Measurements from ENCODE around the gene OR6M1.

OR6M1 gene

DNA sequence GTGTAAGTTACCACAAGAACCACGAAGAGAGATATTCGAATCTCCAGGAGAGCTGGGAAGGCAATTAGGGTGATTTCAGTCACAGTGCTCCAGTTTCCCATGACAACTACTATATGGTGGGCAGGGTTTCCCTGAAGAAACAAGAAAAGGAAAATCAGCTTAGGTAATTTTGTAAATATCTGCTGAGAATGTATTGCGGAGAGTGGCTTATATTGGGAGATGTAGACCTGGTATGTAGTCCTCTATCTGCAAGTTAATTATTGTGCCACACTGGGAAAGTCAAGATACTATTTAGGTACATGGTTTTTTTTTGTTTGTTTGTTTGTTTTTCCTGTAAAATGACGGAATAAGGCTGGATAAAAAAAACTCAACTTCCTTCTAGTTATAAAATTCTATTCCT is at the start of gene OR6M1:
TSS of gene OR6M1 (minus strand) at position 101 of the 400 bp plus-strand sequence. CDS start at position 101, 0 bp downstream.
- H3K27me3 ChIP-seq (ENCODE audit: control insufficient read depth, insufficient read depth, low read length): no peaks in the 10 kb centered on the region
- H3K9ac ChIP-seq (ENCODE audit: low read length): no peak within 1 kb of the TSS
- no peaks in the 10 kb centered on the region for H3K36me3 ChIP-seq (ENCODE audit: control insufficient read depth, insufficient read depth, low read length)
- H3K27ac ChIP-seq (ENCODE audit: low read depth, low read length): no peak within 1 kb of the TSS
- H3K4me1 ChIP-seq (ENCODE audit: control insufficient read depth, insufficient read depth, low read length): no peaks in the 10 kb centered on the region
- H3K4me3 ChIP-seq (ENCODE audit: low read length): no peak within 1 kb of the TSS

DNA sequence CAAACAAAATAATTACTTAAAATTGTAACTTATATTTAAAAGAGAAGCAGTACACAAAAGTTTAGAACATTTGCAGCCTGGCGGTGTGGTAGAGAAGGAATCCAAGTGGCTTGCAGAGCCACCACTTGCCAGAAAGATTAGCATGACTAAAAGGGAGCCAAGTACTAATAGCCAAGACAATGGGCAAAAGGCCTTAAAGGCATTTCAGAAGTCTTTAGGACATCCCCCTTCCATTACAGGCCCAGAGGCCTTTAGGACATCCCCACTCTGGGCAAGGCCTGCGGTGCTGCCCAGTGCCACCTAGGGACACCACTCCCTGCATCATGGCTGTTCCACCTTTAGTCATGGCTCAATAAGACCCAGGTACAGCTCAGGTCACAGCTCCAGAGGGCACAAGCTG is 46.9 kb upstream of the OR6M1 start:
- Histone ChIP-seq H3K27ac (ENCODE audit: low read depth, low read length) (no peak overlapping the region), H3K4me1 (ENCODE audit: control insufficient read depth, insufficient read depth, low read length) (no peaks in the 10 kb centered on the region), H3K36me3 (ENCODE audit: control insufficient read depth, insufficient read depth, low read length) (no peaks in the 10 kb centered on the region), H3K9ac (ENCODE audit: low read length) (no peak overlapping the region), H3K27me3 (ENCODE audit: control insufficient read depth, insufficient read depth, low read length) (no peaks in the 10 kb centered on the region), H3K4me3 (ENCODE audit: low read length) (no peak overlapping the region)

DNA sequence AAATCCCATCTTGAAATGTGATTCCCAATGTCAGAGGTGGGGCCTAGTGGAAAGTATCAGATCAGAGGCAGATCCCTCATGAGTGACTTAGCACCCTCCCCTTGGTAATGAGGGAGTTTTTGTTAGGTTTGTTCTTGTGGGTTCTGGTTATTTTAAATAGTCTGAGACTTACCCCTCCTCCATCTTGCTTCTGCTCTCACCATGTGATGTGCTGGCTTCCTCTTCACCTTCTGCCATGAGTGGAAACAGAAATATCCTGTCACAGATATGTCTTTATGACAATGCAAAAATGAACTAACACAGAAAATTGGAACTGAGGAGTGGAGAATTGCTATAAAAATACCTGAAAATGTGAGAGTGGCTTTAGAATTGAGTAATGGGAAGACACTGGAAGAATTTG is 46.2 kb upstream of the OR6M1 start:
- Histone ChIP-seq H3K9ac (ENCODE audit: low read length) (no peak overlapping the region), H3K4me3 (ENCODE audit: low read length) (no peak overlapping the region), H3K36me3 (ENCODE audit: control insufficient read depth, insufficient read depth, low read length) (no peaks in the 10 kb centered on the region), H3K27me3 (ENCODE audit: control insufficient read depth, insufficient read depth, low read length) (no peaks in the 10 kb centered on the region), H3K4me1 (ENCODE audit: control insufficient read depth, insufficient read depth, low read length) (no peaks in the 10 kb centered on the region), H3K27ac (ENCODE audit: low read depth, low read length) (no peak overlapping the region)

DNA sequence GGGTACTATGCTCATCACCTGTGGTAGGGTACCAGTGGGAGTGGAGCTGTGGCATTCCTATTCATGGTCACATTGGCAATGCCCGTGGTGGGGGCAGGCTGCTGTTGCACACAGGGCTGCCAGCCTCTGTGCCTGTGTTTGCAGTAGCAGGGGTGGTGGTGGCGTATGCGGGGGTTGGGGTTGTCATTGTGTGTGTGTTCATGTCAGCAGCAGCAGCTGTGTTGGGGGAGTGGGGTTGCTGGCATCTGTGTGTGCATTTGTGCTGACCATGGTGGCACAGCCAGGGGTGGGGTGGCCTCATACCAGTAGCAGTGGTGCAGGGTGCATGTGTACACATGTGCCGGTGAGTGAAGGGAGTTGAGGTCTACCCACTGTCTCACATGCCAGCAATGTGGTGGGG is 45.0 kb upstream of the OR6M1 start:
- Histone ChIP-seq H3K4me1 (ENCODE audit: control insufficient read depth, insufficient read depth, low read length) (no peaks in the 10 kb centered on the region), H3K27ac (ENCODE audit: low read depth, low read length) (no peak overlapping the region), H3K4me3 (ENCODE audit: low read length) (no peak overlapping the region), H3K9ac (ENCODE audit: low read length) (no peak overlapping the region), H3K36me3 (ENCODE audit: control insufficient read depth, insufficient read depth, low read length) (no peaks in the 10 kb centered on the region), H3K27me3 (ENCODE audit: control insufficient read depth, insufficient read depth, low read length) (no peaks in the 10 kb centered on the region)

- H3K36me3 ChIP-seq (ENCODE audit: control insufficient read depth, insufficient read depth, low read length): no peaks in the 10 kb centered on the region
- H3K27ac ChIP-seq (ENCODE audit: low read depth, low read length): no peak overlapping the region
- H3K9ac ChIP-seq (ENCODE audit: low read length): no peak overlapping the region
- no peaks in the 10 kb centered on the region for H3K27me3 ChIP-seq (ENCODE audit: control insufficient read depth, insufficient read depth, low read length)
- H3K4me1 ChIP-seq (ENCODE audit: control insufficient read depth, insufficient read depth, low read length): no peaks in the 10 kb centered on the region
- H3K4me3 ChIP-seq (ENCODE audit: low read length): no peak overlapping the region
Observed at GRCh38 chr11:123841174-123841573, 35.0 kb upstream of the OR6M1 start.

DNA sequence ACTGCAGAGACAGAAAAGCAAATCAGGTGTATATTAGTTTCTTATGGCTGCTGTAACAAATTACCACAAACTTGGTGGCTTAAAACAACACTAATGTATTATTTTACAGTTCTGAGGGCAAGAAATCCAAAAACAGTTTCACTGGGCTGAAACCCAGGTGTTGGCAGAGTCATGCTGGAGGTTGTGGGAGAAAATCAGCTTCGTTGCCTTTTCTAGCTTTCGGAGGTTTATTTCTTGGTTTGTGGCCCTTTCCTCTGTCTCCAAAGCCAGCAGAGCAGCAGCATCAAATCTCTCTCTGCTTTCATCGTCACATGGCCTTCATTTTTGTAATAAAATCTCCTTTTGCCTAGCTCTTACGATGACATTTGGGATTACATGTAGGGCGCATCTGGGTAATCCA is 33.0 kb upstream of the OR6M1 start:
- Histone ChIP-seq H3K4me3 (ENCODE audit: low read length) (no peak overlapping the region), H3K27ac (ENCODE audit: low read depth, low read length) (no peak overlapping the region), H3K27me3 (ENCODE audit: control insufficient read depth, insufficient read depth, low read length) (no peaks in the 10 kb centered on the region), H3K36me3 (ENCODE audit: control insufficient read depth, insufficient read depth, low read length) (no peaks in the 10 kb centered on the region), H3K9ac (ENCODE audit: low read length) (no peak overlapping the region), H3K4me1 (ENCODE audit: control insufficient read depth, insufficient read depth, low read length) (no peaks in the 10 kb centered on the region)

- H3K4me1 ChIP-seq (ENCODE audit: control insufficient read depth, insufficient read depth, low read length): no peaks in the 10 kb centered on the region
- H3K27ac ChIP-seq (ENCODE audit: low read depth, low read length): no peak overlapping the region
- H3K9ac ChIP-seq (ENCODE audit: low read length): no peak overlapping the region
- H3K36me3 ChIP-seq (ENCODE audit: control insufficient read depth, insufficient read depth, low read length): no peaks in the 10 kb centered on the region
- H3K27me3 ChIP-seq (ENCODE audit: control insufficient read depth, insufficient read depth, low read length): no peaks in the 10 kb centered on the region
- no peak overlapping the region for H3K4me3 ChIP-seq (ENCODE audit: low read length)
Observed at GRCh38 chr11:123838659-123839058, 32.5 kb upstream of the OR6M1 start.

DNA sequence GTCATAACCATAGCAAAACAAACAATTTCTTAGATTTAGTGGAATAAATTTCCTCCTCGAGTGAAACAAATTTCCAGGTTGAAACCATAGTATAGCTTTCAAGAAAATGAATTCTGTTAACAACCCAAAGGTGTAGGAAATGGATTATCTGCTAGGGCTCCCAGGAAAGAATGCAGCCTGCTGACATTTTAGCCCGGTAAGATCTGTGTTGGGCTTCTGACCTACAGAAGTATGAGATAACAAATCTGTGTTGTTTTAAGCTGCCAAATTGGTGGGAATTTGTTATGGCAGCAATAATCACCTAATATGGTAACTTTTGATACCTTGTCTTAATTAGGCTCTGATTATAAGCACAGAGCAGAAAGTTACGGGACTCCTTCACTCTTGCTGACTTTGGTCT is 32.0 kb upstream of the OR6M1 start:
- no peak overlapping the region for H3K27ac ChIP-seq (ENCODE audit: low read depth, low read length)
- no peaks in the 10 kb centered on the region for H3K4me1 ChIP-seq (ENCODE audit: control insufficient read depth, insufficient read depth, low read length)
- H3K9ac ChIP-seq (ENCODE audit: low read length): no peak overlapping the region
- no peak overlapping the region for H3K4me3 ChIP-seq (ENCODE audit: low read length)
- H3K36me3 ChIP-seq (ENCODE audit: control insufficient read depth, insufficient read depth, low read length): no peaks in the 10 kb centered on the region
- H3K27me3 ChIP-seq (ENCODE audit: control insufficient read depth, insufficient read depth, low read length): no peaks in the 10 kb centered on the region

DNA sequence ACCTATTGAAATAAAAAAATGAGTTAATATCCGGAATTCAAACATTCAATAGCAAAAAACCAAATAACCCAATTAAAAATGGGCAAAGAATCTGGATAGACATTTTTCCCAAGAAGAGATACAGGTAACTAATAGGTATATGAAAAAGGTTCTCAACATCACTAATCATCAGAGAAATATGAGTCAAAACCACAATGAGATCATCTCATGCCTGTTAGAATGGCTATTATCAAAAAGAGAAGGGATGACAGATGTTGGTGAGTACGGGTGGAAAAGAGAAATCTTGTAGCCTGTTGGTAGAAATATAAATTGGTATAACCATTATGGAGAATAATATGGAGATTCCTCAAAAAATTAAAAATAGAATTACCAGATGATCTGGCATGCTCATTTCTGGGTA is 26.9 kb upstream of the OR6M1 start:
- Histone ChIP-seq H3K27me3 (ENCODE audit: control insufficient read depth, insufficient read depth, low read length) (no peaks in the 10 kb centered on the region), H3K9ac (ENCODE audit: low read length) (no peak overlapping the region), H3K27ac (ENCODE audit: low read depth, low read length) (no peak overlapping the region), H3K36me3 (ENCODE audit: control insufficient read depth, insufficient read depth, low read length) (no peaks in the 10 kb centered on the region), H3K4me1 (ENCODE audit: control insufficient read depth, insufficient read depth, low read length) (no peaks in the 10 kb centered on the region), H3K4me3 (ENCODE audit: low read length) (no peak overlapping the region)

DNA sequence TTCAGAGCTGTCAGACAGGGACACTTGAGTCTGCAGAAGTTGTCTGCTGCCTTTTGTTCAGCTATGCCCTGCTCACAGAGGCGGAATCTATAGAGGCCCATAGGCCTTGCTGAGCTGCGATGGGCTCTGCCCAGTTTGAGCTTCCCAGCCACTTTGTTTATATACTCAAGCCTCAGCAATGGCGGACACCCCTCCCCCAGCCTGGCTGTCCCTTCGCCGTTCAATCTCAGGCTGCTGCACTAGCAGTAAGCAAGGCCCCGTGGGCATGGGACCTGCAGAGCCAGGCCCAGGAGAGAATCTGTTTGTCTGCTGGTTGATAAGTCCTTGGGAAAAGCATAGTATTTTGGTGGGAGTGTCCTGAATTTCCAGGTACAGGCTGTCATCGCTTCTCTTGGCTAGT is 23.6 kb upstream of the OR6M1 start:
- no peak overlapping the region for H3K9ac ChIP-seq (ENCODE audit: low read length)
- H3K4me3 ChIP-seq (ENCODE audit: low read length): no peak overlapping the region
- no peaks in the 10 kb centered on the region for H3K4me1 ChIP-seq (ENCODE audit: control insufficient read depth, insufficient read depth, low read length)
- H3K36me3 ChIP-seq (ENCODE audit: control insufficient read depth, insufficient read depth, low read length): no peaks in the 10 kb centered on the region
- no peak overlapping the region for H3K27ac ChIP-seq (ENCODE audit: low read depth, low read length)
- H3K27me3 ChIP-seq (ENCODE audit: control insufficient read depth, insufficient read depth, low read length): no peaks in the 10 kb centered on the region

DNA sequence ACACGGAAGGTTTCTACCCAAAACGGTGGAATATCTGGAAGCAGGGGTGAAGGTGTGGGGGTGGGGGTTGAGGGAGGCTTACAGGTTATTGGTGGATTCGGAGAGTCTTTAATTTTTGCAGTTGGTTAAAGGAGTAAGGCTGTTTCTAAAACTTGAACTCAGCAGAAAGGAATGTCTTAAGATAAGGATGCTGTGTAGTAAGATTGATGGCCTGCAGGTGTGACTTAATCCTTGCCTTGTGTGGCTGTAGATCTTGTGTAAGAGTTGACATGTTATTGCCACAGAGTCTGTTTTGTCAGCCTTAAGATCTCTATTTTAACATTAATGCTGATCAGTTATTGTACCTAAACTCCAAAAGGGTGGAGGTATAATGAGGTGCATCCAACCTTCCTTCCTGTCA is 16.4 kb upstream of the OR6M1 start:
- no peak overlapping the region for H3K9ac ChIP-seq (ENCODE audit: low read length)
- H3K36me3 ChIP-seq (ENCODE audit: control insufficient read depth, insufficient read depth, low read length): no peaks in the 10 kb centered on the region
- H3K4me3 ChIP-seq (ENCODE audit: low read length): no peak overlapping the region
- H3K4me1 ChIP-seq (ENCODE audit: control insufficient read depth, insufficient read depth, low read length): no peaks in the 10 kb centered on the region
- no peak overlapping the region for H3K27ac ChIP-seq (ENCODE audit: low read depth, low read length)
- no peaks in the 10 kb centered on the region for H3K27me3 ChIP-seq (ENCODE audit: control insufficient read depth, insufficient read depth, low read length)

DNA sequence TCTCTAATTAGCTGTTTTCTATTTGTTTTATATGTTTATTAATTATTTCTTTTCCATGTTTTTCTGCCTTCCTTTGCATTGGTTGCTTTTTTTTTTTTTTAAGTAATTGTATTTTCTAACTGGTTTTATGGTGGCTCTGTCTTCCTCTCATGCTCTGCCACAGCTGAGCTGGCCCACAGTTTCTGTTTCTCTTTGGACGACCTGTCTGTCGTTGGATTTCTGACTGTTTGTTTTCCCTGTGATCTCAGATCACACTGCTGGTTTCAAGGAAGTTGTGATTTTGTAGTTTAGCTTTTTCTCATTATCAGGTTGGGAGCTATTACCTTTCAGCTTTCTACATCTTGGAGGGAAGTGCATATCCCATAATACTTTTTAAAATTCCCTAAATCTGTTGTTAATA is 15.9 kb upstream of the OR6M1 start:
- H3K4me3 ChIP-seq (ENCODE audit: low read length): no peak overlapping the region
- H3K27ac ChIP-seq (ENCODE audit: low read depth, low read length): no peak overlapping the region
- no peak overlapping the region for H3K9ac ChIP-seq (ENCODE audit: low read length)

DNA sequence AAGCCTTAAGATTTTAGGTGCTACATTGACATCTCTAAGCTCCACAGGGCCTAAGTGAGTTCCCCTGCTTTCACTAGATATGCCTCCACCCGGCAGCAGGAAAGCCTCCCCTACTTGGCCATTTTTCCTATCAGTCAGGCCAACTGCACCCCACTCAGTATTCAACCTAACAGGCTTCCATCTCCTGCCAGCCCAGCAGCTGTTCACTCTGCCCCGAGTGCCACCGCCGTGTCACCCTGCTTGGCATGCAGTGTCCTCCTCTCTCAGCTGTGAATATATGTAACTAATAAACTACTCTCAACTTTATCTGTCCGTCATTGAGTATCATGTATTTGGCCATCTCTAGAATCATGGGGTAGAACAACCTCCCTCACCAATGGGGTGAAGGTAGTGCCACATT is 9.0 kb upstream of the OR6M1 start:
- Histone ChIP-seq H3K4me3 (ENCODE audit: low read length) (no peak overlapping the region), H3K36me3 (ENCODE audit: control insufficient read depth, insufficient read depth, low read length) (no peaks in the 10 kb centered on the region), H3K4me1 (ENCODE audit: control insufficient read depth, insufficient read depth, low read length) (no peaks in the 10 kb centered on the region), H3K27ac (ENCODE audit: low read depth, low read length) (no peak overlapping the region), H3K27me3 (ENCODE audit: control insufficient read depth, insufficient read depth, low read length) (no peaks in the 10 kb centered on the region), H3K9ac (ENCODE audit: low read length) (no peak overlapping the region)

More for the DNA sequence above, 15.9 kb upstream of the OR6M1 start:
- Histone ChIP-seq H3K36me3 (ENCODE audit: control insufficient read depth, insufficient read depth, low read length) (no peaks in the 10 kb centered on the region), H3K27me3 (ENCODE audit: control insufficient read depth, insufficient read depth, low read length) (no peaks in the 10 kb centered on the region), H3K4me1 (ENCODE audit: control insufficient read depth, insufficient read depth, low read length) (no peaks in the 10 kb centered on the region)

GRCh38 chr11:123801765-123802164 is 4.4 kb downstream of the OR6M1 start:
- Histone ChIP-seq H3K27ac (ENCODE audit: low read depth, low read length) (no peak overlapping the region), H3K4me1 (ENCODE audit: control insufficient read depth, insufficient read depth, low read length) (no peaks in the 10 kb centered on the region), H3K27me3 (ENCODE audit: control insufficient read depth, insufficient read depth, low read length) (no peaks in the 10 kb centered on the region), H3K9ac (ENCODE audit: low read length) (no peak overlapping the region), H3K36me3 (ENCODE audit: control insufficient read depth, insufficient read depth, low read length) (no peaks in the 10 kb centered on the region), H3K4me3 (ENCODE audit: low read length) (no peak overlapping the region)

All from rectal smooth muscle tissue (tissue), 1 donor.